AG08396 (cell line): Measurements from ENCODE around the gene CHST15.

Experiments
- DNase-seq: peaks from one replicate; pipeline ENCODE4 v3.0.0; 2012; ENCODE audit warnings: low spot score, mixed read lengths

Gene CHST15

GRCh38 chr10:124082555-124082954, 10.8 kb downstream of the CHST15 start:
- no peak for DNase-seq

DNA sequence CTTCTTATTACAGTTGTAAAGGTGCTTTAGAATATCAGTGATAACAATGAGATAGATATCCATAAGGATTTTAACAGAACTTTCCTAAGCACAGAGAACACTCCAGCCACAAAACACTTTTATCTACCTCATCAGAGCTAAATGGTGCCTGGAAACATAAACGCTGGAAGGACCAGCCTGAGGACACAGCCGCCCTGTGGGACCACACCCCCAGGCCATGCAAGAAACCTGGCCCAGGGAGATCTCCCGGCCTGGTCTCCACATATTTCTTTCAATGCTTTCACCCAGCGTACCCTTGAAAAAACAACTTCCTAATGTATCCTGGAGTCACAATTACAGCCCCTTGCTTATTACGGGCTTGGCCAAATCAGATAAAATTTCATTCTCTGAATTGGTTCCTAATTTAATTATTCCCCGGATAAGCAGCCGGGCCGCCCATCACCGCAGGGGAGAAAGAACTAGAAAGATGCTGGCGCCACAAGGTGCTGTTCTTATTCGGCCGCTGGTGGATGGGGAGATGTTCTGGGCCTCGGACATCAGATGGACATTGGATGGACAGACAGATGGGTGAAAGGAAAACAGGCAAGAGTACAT, 11.8 kb downstream of the CHST15 start:
- DNase-seq: no peak

GRCh38 chr10:124079864-124080263, 13.5 kb downstream of the CHST15 start:
- DNase-seq: no peak

- DNase-seq: no peak
Observed at GRCh38 chr10:124078714-124079113, 14.7 kb downstream of the CHST15 start.

DNA sequence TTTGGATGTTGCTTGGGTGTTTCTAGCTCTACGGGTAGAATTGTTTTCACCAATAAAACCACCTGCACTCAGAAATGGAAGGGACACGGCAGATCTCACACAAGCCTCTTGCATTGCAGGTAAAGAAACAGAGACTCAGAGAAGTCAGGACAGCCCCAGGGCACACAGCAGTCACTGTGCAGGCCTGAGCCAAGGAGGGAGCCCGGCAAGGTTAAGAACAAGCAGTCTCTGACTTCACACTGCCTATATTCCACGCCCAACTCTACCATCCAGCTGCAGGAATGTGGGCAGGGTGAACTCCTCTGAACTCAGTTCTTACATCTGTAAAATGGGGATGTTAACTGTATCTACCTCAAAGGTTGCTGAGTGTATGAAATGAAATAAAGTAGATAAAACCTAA, 15.4 kb downstream of the CHST15 start:
- DNase-seq: no peak

DNA sequence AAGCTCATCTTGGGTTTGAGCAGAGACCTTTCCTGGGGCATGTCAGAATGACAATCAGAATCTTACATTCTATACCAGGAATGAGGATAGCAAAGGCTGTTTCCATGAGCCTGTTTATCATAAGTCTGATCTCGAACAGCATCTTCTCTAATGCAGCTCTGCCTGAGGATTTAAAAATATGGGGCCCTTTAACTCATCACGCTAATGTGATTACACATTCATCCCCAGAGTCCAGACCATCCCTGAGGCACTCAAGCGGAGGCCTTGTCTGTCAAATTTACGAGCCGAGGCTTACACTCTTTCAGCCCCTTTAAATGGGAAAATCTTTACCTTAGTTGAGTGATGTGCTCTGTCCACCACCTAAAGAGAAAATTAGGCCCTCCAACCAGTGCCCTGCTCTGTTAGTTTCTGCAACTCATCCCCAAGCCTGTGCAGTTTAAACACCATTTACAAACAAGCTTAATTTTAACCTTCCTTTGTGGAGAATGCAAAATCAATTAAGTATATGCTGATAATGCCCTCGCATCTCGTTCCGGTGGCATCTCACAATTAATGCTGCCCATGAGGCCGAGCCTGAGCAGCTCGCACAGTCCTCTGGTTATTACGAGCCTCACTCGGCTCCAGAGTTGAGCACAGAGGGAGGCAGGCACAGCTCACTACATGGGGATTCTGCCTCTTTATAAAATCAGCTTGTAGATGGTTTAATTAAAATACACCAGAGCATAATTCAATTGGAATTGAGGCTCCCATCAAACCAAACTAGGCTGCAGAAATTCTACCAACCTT, 16.0 kb downstream of the CHST15 start:
- DNase-seq: no peak

GRCh38 chr10:124076148-124076733, 17.2 kb downstream of the CHST15 start:
- no peak for DNase-seq

GRCh38 chr10:124075231-124075955, 18.0 kb downstream of the CHST15 start:
- DNase-seq: no peak

- no peak for DNase-seq
Observed at GRCh38 chr10:124074501-124075109, 18.8 kb downstream of the CHST15 start.

- no peak for DNase-seq
Observed at GRCh38 chr10:124073978-124074377, 19.4 kb downstream of the CHST15 start.

DNA sequence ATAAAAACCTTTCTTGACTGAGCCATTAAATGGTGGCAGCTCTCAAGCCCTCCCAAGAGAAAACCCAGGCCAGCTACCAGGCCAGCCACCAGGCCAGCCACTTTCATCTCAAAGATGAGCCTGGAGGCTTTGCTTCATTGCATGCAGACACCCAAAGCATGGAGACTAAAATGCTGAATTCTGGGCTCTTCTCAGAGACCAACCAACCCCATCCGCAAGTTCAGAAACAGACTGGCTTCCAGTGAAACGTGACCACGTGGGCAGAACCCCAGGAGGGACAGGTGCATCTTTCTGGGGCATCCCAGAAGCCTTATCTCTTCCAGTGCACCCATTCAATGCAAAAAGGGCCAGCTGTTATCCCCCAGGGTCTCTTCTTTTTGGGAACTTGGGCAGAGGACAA, 20.9 kb downstream of the CHST15 start:
- DNase-seq: no peak

DNA sequence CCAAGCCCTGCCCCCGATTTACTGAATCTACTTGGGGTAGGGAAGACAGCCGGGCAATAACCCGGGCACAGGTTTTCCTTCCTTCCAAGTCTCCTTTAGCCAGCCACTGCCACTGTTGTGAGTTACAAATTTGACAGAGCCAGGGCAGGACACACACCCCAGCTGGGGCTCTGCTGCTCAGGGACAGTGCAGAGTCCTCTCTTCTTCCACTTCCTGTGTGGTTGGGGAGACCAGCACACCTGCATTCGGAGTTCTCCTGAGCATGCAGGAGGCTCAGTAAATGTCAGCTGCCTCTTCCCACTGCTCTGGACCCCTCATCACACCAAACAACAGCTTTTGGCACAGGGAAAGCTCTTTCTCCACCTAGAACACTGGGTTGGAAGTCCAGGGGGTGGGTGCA, 21.3 kb downstream of the CHST15 start:
- DNase-seq: no peak

- DNase-seq: no peak
Observed at GRCh38 chr10:124071141-124071540, 22.3 kb downstream of the CHST15 start.

- DNase-seq: no peak
Observed at GRCh38 chr10:124070666-124071065, 22.7 kb downstream of the CHST15 start.

DNA sequence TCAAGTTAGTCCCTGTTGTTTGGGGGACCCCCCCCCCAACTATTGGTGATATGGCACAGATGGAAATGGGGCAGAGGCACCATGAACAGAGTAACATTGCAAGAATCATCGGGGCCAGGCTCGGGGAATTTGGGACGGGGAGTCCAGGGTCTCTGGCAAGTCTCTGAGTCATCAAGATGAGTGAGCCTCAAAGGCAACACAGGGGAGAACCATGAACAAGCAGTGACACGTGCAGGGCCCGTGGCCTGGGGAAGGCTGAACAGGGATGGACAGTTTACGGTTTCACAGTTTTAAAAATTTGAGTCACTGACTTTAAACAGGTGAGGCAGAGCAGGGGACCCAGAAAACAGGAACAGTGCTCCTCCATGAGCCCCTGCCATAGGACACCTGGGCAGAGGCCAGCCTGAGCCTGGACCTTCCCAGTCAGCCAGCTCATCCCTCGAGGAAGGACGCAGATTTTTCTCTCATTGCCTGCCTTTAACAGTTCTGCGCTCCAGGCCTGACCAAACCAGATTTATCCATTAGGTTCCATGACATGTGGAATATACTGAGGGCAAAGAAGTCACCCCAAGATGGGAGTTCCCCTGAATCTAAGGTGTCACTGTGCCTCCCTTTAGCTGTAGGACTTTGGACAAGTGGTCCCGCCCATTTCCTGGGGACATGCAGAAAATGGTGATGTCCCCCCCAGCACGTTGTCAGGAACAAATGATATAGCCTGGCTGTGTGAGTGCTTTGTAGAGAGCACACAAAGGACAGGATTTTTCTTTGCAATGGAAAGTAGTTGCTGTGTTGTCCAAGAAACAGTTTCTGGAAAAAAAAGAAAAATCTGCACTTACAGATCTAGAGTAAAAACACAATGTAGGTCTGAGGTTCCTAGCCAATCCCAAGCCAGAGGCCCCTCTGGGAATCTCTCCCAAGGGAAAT, 23.8 kb downstream of the CHST15 start:
- no peak for DNase-seq

- DNase-seq: no peak
Observed at GRCh38 chr10:124068929-124069328, 24.5 kb downstream of the CHST15 start.

- no peak for DNase-seq
Observed at GRCh38 chr10:124067825-124068400, 25.5 kb downstream of the CHST15 start.

DNA sequence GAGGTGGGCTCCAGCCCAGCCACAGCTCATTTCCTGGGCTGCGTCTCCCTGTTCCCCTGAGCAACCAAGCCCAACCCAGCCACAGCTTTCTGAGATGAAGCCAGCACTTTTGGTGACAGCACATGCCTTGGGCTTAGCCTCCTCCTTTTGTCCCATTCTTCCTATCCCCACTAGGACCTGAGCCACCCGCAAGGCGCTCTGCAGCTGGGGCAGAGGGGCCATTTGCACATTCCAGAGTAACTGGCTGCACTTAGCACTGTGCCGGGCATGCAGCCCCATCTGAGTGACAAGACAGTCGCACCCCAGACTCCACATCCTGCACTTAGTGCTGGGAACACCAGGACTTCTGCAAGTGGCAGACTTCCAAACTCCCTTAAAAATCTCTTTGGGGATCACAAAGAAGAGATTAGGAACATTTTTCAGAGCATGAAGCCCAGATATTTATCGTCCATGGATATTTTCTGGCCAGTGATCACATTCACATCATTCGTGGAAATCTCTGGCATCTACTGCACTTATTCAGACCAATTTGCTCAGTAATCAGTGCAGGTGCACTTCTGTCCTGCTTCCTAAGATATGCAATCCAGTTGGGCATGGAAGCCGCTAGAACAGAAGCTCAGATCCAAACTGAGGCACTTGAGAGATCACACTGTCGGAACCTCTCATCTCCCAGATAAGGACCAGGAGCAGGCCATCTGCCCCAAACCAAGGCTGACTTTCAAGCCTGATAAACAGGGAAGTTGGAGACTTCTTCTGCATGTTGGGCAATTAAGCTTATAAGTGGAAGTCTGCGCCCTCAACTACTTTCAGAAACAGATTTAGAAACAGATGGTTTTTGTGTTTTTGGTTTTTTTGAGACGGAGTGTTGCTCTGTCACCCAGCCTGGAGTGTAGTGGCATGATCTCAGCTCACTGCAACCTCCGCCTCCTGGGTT, 26.4 kb downstream of the CHST15 start:
- no peak for DNase-seq

DNA sequence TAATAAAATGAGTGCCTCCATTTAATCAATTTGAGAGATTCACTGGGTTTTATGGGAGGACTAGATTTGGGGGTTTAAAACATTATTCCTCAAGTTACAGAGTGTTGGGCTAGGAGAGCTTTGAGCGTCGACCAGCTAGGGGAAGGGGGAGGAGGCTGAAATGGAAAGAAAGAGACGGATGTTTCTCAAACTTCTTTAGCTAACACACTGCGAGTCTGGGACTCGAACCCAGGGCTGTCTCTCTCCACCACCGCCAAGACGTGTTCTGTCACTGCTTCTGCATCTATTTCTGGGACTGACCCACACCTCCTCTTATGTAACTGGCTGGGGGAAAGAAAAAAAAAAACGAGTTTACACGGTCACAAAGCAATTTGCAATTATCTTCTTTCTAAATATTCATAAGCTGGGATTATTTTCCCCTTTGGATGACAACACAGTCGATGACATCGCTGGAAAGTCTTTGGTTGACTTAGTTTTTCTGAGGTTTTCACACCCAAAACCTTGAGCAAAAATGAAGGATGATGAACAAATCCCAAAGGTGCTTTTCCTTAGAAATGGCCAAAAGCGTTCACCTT, 27.2 kb downstream of the CHST15 start:
- no peak for DNase-seq
